ENCODE measurements around the gene DOCK8. TPM values are rescaled to one million over a fixed set of nuclear protein-coding genes. Genes with fewer than 3 reads are reported as not detected.

DOCK8 gene
- total RNA-seq, 1 experiment from 2014 or later = 7.5 TPM

GRCh38 chr9:466747-467146, 252.1 kb downstream of the DOCK8 start:
- ChIA-PET CTCF (no interaction called here), POLR2A (ENCODE audit: unreplicated experiment) (no interaction called here)
- H3K4me1 ChIP-seq (replicated peaks; ENCODE audit: insufficient read depth) = peaks cover 37% of the 10 kb centered on the region
- no peaks in the 10 kb centered on the region for H3K27me3 ChIP-seq (ENCODE audit: insufficient read depth, low read depth)
- no TSS peak for BruUV-seq (replicated peaks)
- no peak for DNase-seq
- intact Hi-C loops (cut with micrococcal nuclease; ENCODE audit: unreplicated experiment) = no loop called here
- peaks cover 9% of the 10 kb centered on the region; the same call in 1 of the 2 replicates for H3K79me2 ChIP-seq (ENCODE audit: low read depth)
- no peaks in the 10 kb centered on the region for H3K9me2 ChIP-seq (ENCODE audit: insufficient read depth)
- no peak overlapping the region for H3K4me3 ChIP-seq
- H3K27ac ChIP-seq = no peak overlapping the region
- H3K9me3 ChIP-seq (ENCODE audit: insufficient read depth, low read depth) = no peaks in the 10 kb centered on the region
- TF ChIP-seq EZH2 (IDR thresholded peaks at IDR 0.05; ENCODE audit: low read depth) (no peak), CTCF (conservative IDR thresholded peaks at IDR 0.05) (no peak)
- H3K36me3 ChIP-seq (ENCODE audit: low read depth) = no peaks in the 10 kb centered on the region
- no peak overlapping the region for H2AFZ ChIP-seq
- no peak overlapping the region for H3K4me2 ChIP-seq
- H3F3A ChIP-seq (ENCODE audit: insufficient read depth, low read depth) = peaks cover 17% of the 10 kb centered on the region
- H4K20me1 ChIP-seq (ENCODE audit: insufficient read depth) = no peaks in the 10 kb centered on the region

- H4K20me1 ChIP-seq (ENCODE audit: insufficient read depth) = no peaks in the 10 kb centered on the region
- ChIA-PET CTCF (no interaction called here), POLR2A (ENCODE audit: unreplicated experiment) (no interaction called here)
- intact Hi-C loops (cut with micrococcal nuclease; ENCODE audit: unreplicated experiment) = loop anchor here (2.0 kb wide), 1 partner anchor 42 kb away; no protein-coding TSS in a partner anchor
- H3K9me2 ChIP-seq (ENCODE audit: insufficient read depth) = no peaks in the 10 kb centered on the region
- no peaks in the 10 kb centered on the region for H3K27me3 ChIP-seq (ENCODE audit: insufficient read depth, low read depth)
- H3K9me3 ChIP-seq (ENCODE audit: insufficient read depth, low read depth) = no peaks in the 10 kb centered on the region
- peak overlapping the region; percentile 96 for H3K4me2 ChIP-seq
- peak; percentile 7 to 50 for DNase-seq
- TF ChIP-seq EZH2 (IDR thresholded peaks at IDR 0.05; ENCODE audit: low read depth) (no peak), CTCF (conservative IDR thresholded peaks at IDR 0.05) (no peak)
- H3K27ac ChIP-seq = peak overlapping the region; percentile 67
- H3K4me1 ChIP-seq (replicated peaks; ENCODE audit: insufficient read depth) = peaks cover 29% of the 10 kb centered on the region
- peaks cover 9% of the 10 kb centered on the region; the same call in 1 of the 2 replicates for H3K79me2 ChIP-seq (ENCODE audit: low read depth)
- H3F3A ChIP-seq (ENCODE audit: insufficient read depth, low read depth) = peaks cover 17% of the 10 kb centered on the region
- BruUV-seq (replicated peaks) = no TSS peak
- H3K4me3 ChIP-seq = peak overlapping the region; percentile 78; the same call in 1 of the 2 replicates
- H2AFZ ChIP-seq = peak overlapping the region; percentile 100
- no peaks in the 10 kb centered on the region for H3K36me3 ChIP-seq (ENCODE audit: low read depth)
Observed at GRCh38 chr9:468766-469426, 254.2 kb downstream of the DOCK8 start.

GRCh38 chr9:469672-470551, 255.2 kb downstream of the DOCK8 start:
- Histone ChIP-seq H3K4me3 (peak overlapping the region; percentile 78), H3K4me2 (peak overlapping the region; percentile 96), H3K9me2 (ENCODE audit: insufficient read depth) (no peaks in the 10 kb centered on the region), H2AFZ (peak overlapping the region; percentile 100), H3K36me3 (ENCODE audit: low read depth) (no peaks in the 10 kb centered on the region), H4K20me1 (ENCODE audit: insufficient read depth) (no peaks in the 10 kb centered on the region), H3K9me3 (ENCODE audit: insufficient read depth, low read depth) (no peaks in the 10 kb centered on the region), H3K4me1 (replicated peaks; ENCODE audit: insufficient read depth) (peaks cover 23% of the 10 kb centered on the region), H3K79me2 (ENCODE audit: low read depth) (peaks cover 9% of the 10 kb centered on the region; the same call in 1 of the 2 replicates), H3K27ac (peak overlapping the region; percentile 67), H3F3A (ENCODE audit: insufficient read depth, low read depth) (peaks cover 14% of the 10 kb centered on the region), H3K27me3 (ENCODE audit: insufficient read depth, low read depth) (no peaks in the 10 kb centered on the region)
- no TSS peak for BruUV-seq (replicated peaks)
- TF ChIP-seq EZH2 (IDR thresholded peaks at IDR 0.05; ENCODE audit: low read depth) (no peak), CTCF (conservative IDR thresholded peaks at IDR 0.05) (no peak)
- POLR2A ChIA-PET (ENCODE audit: unreplicated experiment) = no interaction called here
- intact Hi-C loops (cut with micrococcal nuclease; ENCODE audit: unreplicated experiment) = loop anchor here (2.0 to 5.0 kb wide), 2 partner anchors 43 to 83 kb away; no protein-coding TSS in a partner anchor
- CTCF ChIA-PET = no interaction called here
- peak; percentile 73 to 79 for DNase-seq

Data from PC-9 (cell line).